ENCODE measurements around the gene MECP2.

- TF ChIP-seq SIN3A (IDR thresholded peaks at IDR 0.05; ENCODE audit: borderline replicate concordance, insufficient read depth, low read length) (no peak), POLR2AphosphoS5 (IDR thresholded peaks at IDR 0.05; ENCODE audit: low read depth, low read length) (no peak), TAF1 (IDR thresholded peaks at IDR 0.05; ENCODE audit: borderline replicate concordance, insufficient read depth, low read length) (no peak), FOXP2 (optimal IDR thresholded peaks at IDR 0.05; ENCODE audit: borderline replicate concordance, extremely low read depth, extremely low read length, insufficient read depth) (no peak)
- TF ChIP-seq, protein P1, sequence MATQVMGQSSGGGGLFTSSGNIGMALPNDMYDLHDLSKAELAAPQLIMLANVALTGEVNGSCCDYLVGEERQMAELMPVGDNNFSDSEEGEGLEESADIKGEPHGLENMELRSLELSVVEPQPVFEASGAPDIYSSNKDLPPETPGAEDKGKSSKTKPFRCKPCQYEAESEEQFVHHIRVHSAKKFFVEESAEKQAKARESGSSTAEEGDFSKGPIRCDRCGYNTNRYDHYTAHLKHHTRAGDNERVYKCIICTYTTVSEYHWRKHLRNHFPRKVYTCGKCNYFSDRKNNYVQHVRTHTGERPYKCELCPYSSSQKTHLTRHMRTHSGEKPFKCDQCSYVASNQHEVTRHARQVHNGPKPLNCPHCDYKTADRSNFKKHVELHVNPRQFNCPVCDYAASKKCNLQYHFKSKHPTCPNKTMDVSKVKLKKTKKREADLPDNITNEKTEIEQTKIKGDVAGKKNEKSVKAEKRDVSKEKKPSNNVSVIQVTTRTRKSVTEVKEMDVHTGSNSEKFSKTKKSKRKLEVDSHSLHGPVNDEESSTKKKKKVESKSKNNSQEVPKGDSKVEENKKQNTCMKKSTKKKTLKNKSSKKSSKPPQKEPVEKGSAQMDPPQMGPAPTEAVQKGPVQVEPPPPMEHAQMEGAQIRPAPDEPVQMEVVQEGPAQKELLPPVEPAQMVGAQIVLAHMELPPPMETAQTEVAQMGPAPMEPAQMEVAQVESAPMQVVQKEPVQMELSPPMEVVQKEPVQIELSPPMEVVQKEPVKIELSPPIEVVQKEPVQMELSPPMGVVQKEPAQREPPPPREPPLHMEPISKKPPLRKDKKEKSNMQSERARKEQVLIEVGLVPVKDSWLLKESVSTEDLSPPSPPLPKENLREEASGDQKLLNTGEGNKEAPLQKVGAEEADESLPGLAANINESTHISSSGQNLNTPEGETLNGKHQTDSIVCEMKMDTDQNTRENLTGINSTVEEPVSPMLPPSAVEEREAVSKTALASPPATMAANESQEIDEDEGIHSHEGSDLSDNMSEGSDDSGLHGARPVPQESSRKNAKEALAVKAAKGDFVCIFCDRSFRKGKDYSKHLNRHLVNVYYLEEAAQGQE (IDR thresholded peaks at IDR 0.05; ENCODE audit: insufficient read depth in 1 of 2, low read depth in 2 of 2, low read length in 2 of 2), result no peak
Measured at GRCh38 chrX:154044091-154044490, 53.4 kb downstream of the MECP2 start.

Data from PFSK-1 (cell line).